T47D (cell line): ENCODE data around the gene SDC4.

ENCODE experiments used
- DNase-seq, 2 experiments: peaks; one replicate each; pipeline versions ENCODE4 v3.0.0 to v3.0.0-alpha.2; 2011 to 2012; ENCODE audit warnings: low read depth in 1 of 2, low spot score in 1 of 2
- JUND ChIP-seq: IDR thresholded peaks from 2 replicates; pipeline ENCODE4 v1.6.1; 2012; ENCODE audit warnings: low read depth
- in situ Hi-C: cut with HindIII; loops from 2 replicates; pipeline ENCODE4 v1.10.0; 2016; ENCODE audit warnings: low sequenced_read_pairs, low pct_unique_long_range_greater_than_20kb

The SDC4 gene

GRCh38 chr20:45305262-45305661 lies 43.0 kb downstream of the SDC4 start:
- in situ Hi-C loops = no loop called here
- DNase-seq = peak in 1 of 2 experiments; percentile 60
- no peak for TF ChIP-seq JUND

DNA sequence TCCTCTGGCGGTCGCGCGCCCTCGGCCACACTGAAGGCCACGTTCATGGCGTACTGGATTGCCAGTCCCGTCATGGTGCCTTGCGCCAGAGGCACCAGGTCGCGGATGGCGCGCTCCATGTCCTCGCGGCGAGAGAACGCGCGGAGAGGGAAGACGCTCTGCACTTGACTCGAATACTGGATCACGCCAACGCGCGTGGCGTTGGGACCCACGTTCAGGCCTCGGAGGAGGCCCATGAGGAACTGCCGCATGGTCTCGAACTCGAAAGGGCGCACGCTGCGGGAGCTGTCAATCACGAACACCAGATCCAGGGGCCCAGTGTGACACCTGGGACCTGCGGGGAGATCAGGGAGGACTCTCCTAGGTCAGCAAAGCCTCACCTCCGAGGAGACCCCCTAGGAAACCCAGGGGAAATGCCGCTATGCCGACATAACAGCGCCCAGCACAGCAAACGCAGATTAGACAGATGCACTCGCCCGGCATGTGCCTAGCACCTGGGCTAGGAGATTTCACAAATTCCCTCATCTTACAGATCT lies 43.7 kb downstream of the SDC4 start:
- DNase-seq = no peak
- no peak for TF ChIP-seq JUND
- in situ Hi-C loops = no loop called here

- TF ChIP-seq JUND = no peak
- in situ Hi-C loops = no loop called here
These were observed 44.4 kb downstream of the SDC4 start for GRCh38 chr20:45303586-45304463.

GRCh38 chr20:45301824-45302271 lies 46.4 kb downstream of the SDC4 start:
- TF ChIP-seq JUND = no peak
- in situ Hi-C loops = no loop called here
- no peak for DNase-seq

More at GRCh38 chr20:45303586-45304463, 44.4 kb downstream of the SDC4 start:
- DNase-seq = no peak

DNA sequence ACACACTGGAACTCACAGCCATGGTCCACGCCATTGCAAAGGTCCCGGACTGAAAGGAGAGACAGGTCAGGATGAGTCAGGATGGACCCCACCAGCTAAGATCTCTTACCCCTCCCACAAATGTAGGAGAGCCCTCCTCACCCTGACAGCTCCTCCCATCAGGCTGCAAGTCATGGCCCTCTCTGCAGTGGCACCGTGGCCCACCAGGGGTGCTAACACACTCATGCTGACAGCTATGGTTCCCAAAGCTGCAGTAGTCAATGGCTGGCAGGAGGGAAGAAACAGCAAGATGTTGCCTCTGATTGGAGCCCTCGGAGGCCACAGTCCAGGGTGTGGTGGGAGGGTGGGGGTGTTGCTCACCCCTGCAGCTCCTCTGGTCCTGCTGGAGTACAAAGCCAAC lies 47.3 kb downstream of the SDC4 start:
- peak in 1 of 2 experiments; percentile 54 for DNase-seq
- in situ Hi-C loops = no loop called here
- no peak for TF ChIP-seq JUND

GRCh38 chr20:45299786-45300185 lies 48.4 kb downstream of the SDC4 start:
- no peak for DNase-seq
- no peak for TF ChIP-seq JUND

DNA sequence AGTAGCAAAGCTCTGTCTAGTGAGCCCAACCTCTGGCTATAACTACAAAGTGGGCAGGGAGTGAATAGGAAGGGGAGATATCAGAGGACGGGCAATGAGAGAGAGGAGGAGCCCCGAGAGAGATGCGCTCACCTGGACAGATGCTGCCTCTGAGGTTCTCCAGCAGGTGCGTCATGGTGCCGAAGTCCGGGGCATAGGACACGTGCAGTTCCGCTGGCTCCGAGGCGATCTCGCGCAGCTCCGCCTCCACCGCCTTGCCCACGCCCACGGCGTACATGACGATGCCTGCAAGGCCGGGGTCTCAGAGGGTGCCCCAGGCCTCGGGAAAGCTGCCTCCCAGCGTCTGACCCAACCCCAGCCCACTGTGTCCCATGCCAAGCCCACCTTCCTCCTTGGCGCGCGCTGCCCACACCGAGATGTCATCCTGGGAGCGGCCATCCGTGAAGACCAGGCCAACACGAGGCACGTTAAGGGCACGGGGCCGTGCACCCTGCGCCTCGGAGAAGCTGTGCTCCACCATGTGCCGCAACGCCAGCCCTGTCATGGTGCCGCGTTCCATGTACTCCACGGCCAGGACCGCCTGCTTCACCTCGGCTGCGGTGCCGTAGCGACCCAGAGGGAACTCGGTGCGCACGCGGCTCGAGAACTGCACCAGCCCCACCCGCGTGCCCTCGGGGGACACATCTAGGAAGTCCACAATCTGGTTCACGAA lies 50.3 kb downstream of the SDC4 start:
- DNase-seq = no peak
- in situ Hi-C loops = no loop called here
- no peak for TF ChIP-seq JUND

More at GRCh38 chr20:45299786-45300185, 48.4 kb downstream of the SDC4 start:
- in situ Hi-C loops = no loop called here

- TF ChIP-seq JUND = no peak
- DNase-seq = no peak
- in situ Hi-C loops = no loop called here
These were observed 53.6 kb downstream of the SDC4 start for GRCh38 chr20:45294659-45295058.

- TF ChIP-seq JUND = no peak
- in situ Hi-C loops = no loop called here
- DNase-seq = no peak
These were observed 54.2 kb downstream of the SDC4 start for GRCh38 chr20:45294003-45294368.

GRCh38 chr20:45293041-45294002 lies 54.9 kb downstream of the SDC4 start:
- TF ChIP-seq JUND = no peak
- peak; percentile 85 to 99 for DNase-seq
- in situ Hi-C loops = no loop called here

DNA sequence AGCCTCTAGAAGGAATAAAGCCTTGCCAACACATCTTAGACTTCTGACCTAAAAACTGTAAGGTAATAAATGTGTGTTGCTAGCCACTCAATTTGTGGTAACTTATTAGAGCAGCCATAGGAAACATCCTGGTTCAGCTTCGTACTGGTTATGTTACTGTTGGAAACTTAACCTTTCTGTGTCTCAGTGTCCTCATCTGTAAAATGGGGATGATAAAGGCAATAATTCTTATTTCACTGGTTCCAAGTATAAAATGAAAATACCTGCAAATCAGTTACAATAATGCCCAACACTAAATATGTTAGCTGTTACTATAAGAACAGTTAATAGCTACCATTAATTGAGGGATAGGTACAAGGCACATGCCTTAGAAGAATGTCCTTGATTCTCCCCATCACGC lies 55.9 kb downstream of the SDC4 start:
- no peak for DNase-seq
- TF ChIP-seq JUND = no peak
- in situ Hi-C loops = no loop called here

DNA sequence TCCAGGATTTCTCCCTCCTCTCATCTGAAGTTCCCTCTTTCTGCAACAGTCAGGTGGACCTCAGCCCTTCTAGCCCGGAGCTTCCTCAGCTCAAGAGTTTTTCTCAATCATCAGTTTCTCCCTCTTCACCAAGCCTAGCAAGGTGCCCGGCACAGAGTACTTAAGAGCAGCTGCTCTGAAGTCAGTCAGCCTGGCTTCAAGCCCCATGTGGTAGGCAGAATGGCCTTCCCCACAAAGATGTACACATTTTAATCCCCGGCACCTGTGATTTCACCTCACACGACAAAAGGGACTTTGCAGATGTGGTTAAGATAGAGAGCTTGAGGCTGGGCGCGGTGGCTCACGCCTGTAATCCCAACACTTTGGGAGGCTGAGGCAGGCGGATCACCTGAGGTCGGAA lies 56.7 kb downstream of the SDC4 start:
- in situ Hi-C loops = no loop called here
- TF ChIP-seq JUND = no peak
- no peak for DNase-seq
